IMR-90 (cell line): ENCODE results near the gene DDX42.

Experiments
- BHLHE40 ChIP-seq: fragments of 150-350 bp; IDR thresholded peaks from 2 replicates; pipeline ENCODE4 v1.6.1; 2016; ENCODE audit warnings: mild to moderate bottlenecking, low read depth, low read length
- CEBPB ChIP-seq: IDR thresholded peaks from 2 replicates; pipeline ENCODE4 v1.6.1; 2012; ENCODE audit warnings: low read depth, low read length, improper control_type of control experiment
- FOS ChIP-seq: fragments of 150-350 bp; IDR thresholded peaks from 2 replicates; pipeline ENCODE4 v1.6.1; 2016; ENCODE audit warnings: low read depth, low read length
- MAFK ChIP-seq: IDR thresholded peaks from 2 replicates; pipeline ENCODE4 v1.6.1; 2012; ENCODE audit warnings: low read depth, low read length, improper control_type of control experiment
- MAZ ChIP-seq: IDR thresholded peaks from 2 replicates; pipeline ENCODE4 v1.6.1; 2012; ENCODE audit warnings: low read depth, mild to moderate bottlenecking, low read length, improper control_type of control experiment, moderate library complexity, borderline replicate concordance
- MXI1 ChIP-seq: IDR thresholded peaks from 2 replicates; pipeline ENCODE4 v1.6.1; 2012; ENCODE audit warnings: low read depth, mild to moderate bottlenecking, low read length, moderate library complexity, borderline replicate concordance
- NFE2L2 ChIP-seq: fragments of 150-350 bp; IDR thresholded peaks from 2 replicates; pipeline ENCODE4 v1.6.1; 2016; ENCODE audit warnings: low read depth, mild to moderate bottlenecking, low read length
- POLR2A ChIP-seq: IDR thresholded peaks from 2 replicates; pipeline ENCODE4 v1.6.1; 2012; ENCODE audit warnings: mild to moderate bottlenecking, low read depth, low read length
- RAD21 ChIP-seq: IDR thresholded peaks from 2 replicates; pipeline ENCODE4 v1.6.1; 2012; ENCODE audit warnings: low read length, improper control_type of control experiment
- RCOR1 ChIP-seq: IDR thresholded peaks from 2 replicates; pipeline ENCODE4 v1.6.1; 2012; ENCODE audit warnings: mild to moderate bottlenecking, low read length, improper control_type of control experiment; ENCODE audit not compliant: insufficient replicate concordance
- RFX5 ChIP-seq: IDR thresholded peaks from 2 replicates; pipeline ENCODE4 v1.8.0; 2012; ENCODE audit warnings: low read depth, mild to moderate bottlenecking, low read length, moderate library complexity
- TF ChIP-seq, protein P1 (sequence below): conservative IDR thresholded peaks from 2 replicates; pipeline ENCODE4 v1.5.1; 2012; ENCODE audit warnings: mild to moderate bottlenecking, low read depth, low read length, improper control_type of control experiment
- TF ChIP-seq, protein P2 (sequence below): fragments of 150-350 bp; IDR thresholded peaks from 2 replicates; pipeline ENCODE4 v1.6.1; 2017; ENCODE audit warnings: mild to moderate bottlenecking, antibody characterized with exemption, low read length, low read depth

DNA sequence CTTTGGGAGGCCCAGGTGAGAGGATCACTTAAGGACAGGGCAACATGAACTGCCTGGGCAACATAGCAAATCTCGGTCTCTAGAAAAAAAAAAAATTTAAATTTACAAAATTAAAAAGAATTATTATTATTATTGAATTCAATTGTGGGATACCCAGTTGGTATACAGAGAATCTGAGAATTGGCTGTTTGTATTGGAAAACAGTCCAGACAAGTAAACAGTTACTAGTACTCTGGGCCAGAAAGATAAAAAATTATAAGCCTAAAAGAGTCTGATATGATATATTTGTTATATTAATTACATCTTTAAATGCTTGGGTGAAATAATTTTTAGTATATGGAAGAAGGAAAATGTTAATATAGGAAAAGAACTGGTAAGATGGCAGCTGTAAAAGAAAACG lies 15.5 kb upstream of the DDX42 start:
- TF ChIP-seq, protein P1, sequence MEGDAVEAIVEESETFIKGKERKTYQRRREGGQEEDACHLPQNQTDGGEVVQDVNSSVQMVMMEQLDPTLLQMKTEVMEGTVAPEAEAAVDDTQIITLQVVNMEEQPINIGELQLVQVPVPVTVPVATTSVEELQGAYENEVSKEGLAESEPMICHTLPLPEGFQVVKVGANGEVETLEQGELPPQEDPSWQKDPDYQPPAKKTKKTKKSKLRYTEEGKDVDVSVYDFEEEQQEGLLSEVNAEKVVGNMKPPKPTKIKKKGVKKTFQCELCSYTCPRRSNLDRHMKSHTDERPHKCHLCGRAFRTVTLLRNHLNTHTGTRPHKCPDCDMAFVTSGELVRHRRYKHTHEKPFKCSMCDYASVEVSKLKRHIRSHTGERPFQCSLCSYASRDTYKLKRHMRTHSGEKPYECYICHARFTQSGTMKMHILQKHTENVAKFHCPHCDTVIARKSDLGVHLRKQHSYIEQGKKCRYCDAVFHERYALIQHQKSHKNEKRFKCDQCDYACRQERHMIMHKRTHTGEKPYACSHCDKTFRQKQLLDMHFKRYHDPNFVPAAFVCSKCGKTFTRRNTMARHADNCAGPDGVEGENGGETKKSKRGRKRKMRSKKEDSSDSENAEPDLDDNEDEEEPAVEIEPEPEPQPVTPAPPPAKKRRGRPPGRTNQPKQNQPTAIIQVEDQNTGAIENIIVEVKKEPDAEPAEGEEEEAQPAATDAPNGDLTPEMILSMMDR: no peak
- TF ChIP-seq POLR2A: no peak
- TF ChIP-seq, protein P2, sequence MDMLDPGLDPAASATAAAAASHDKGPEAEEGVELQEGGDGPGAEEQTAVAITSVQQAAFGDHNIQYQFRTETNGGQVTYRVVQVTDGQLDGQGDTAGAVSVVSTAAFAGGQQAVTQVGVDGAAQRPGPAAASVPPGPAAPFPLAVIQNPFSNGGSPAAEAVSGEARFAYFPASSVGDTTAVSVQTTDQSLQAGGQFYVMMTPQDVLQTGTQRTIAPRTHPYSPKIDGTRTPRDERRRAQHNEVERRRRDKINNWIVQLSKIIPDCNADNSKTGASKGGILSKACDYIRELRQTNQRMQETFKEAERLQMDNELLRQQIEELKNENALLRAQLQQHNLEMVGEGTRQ: no peak
- TF ChIP-seq FOS: no peak
- TF ChIP-seq BHLHE40: no peak
- no peak for TF ChIP-seq RCOR1
- TF ChIP-seq RFX5: no peak
- no peak for TF ChIP-seq MAZ
- no peak for TF ChIP-seq NFE2L2
- TF ChIP-seq MXI1: no peak
- TF ChIP-seq CEBPB: no peak
- no peak for TF ChIP-seq MAFK
- no peak for TF ChIP-seq RAD21
